ENCODE measurements around the gene AK5. TPM values are rescaled to one million over a fixed set of nuclear protein-coding genes. Genes with fewer than 3 reads are reported as not detected.
"Not testable (repeated sequence)": the region's sequence is repeated elsewhere in the genome, so short reads cannot be mapped to it uniquely, and the experiment has no call there.

The AK5 gene
- total RNA-seq, 1 donor: 25.3 TPM

GRCh38 chr1:77511440-77511840, 229.6 kb downstream of the AK5 start:
- DNase-seq (ENCODE audit: insufficient read length, low spot score, missing footprints): no peak
- peak overlapping the region; percentile 40 for H2AFZ ChIP-seq (ENCODE audit: low read length)
- no peaks in the 10 kb centered on the region for H3K9me3 ChIP-seq (ENCODE audit: low read depth, low read length)
- TF ChIP-seq CTCF (IDR thresholded peaks at IDR 0.05; ENCODE audit: extremely low read depth, low read depth, low read length): no peak
- H3K27me3 ChIP-seq (ENCODE audit: insufficient read depth, low read length): no peaks in the 10 kb centered on the region
- H3K4me3 ChIP-seq (ENCODE audit: insufficient read depth, low read length): peak overlapping the region; percentile 13
- no peaks in the 10 kb centered on the region for H3K36me3 ChIP-seq (ENCODE audit: insufficient read depth, low read length)
- H3K27ac ChIP-seq (ENCODE audit: low read depth, low read length): peak overlapping the region; percentile 86
- H3K4me1 ChIP-seq (ENCODE audit: insufficient read depth, low read length): peaks cover 47% of the 10 kb centered on the region
- no peaks in the 10 kb centered on the region for H3K79me2 ChIP-seq (ENCODE audit: insufficient read depth, low read length)
- no peaks in the 10 kb centered on the region for H4K20me1 ChIP-seq (ENCODE audit: insufficient read depth, low read length)
- H3K4me2 ChIP-seq (ENCODE audit: insufficient read depth, low read length): peak overlapping the region; percentile 25

DNA sequence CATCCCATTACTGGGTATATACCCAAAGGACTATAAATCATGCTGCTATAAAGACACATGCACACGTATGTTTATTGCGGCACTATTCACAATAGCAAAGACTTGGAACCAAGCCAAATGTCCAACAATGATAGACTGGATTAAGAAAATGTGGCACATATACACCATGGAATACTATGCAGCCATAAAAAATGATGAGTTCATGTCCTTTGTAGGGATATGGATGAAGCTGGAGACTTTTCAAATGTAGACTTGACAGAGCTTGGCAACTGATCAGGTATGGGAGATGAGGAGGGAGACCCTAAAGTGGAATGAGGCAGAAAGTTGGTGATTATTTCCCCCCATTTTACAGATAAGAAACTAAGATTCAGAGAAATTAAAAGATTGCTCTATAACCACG, 230.8 kb downstream of the AK5 start:
- not testable (repeated sequence) for H3K27me3 ChIP-seq (ENCODE audit: insufficient read depth, low read length); H4K20me1 ChIP-seq (ENCODE audit: insufficient read depth, low read length); H3K27ac ChIP-seq (ENCODE audit: low read depth, low read length); H3K9me3 ChIP-seq (ENCODE audit: low read depth, low read length); H3K4me3 ChIP-seq (ENCODE audit: insufficient read depth, low read length); H2AFZ ChIP-seq (ENCODE audit: low read length); DNase-seq (ENCODE audit: insufficient read length, low spot score, missing footprints); H3K79me2 ChIP-seq (ENCODE audit: insufficient read depth, low read length); H3K36me3 ChIP-seq (ENCODE audit: insufficient read depth, low read length); H3K4me2 ChIP-seq (ENCODE audit: insufficient read depth, low read length)
- H3K4me1 ChIP-seq (ENCODE audit: insufficient read depth, low read length): peaks cover 47% of the 10 kb centered on the region

DNA sequence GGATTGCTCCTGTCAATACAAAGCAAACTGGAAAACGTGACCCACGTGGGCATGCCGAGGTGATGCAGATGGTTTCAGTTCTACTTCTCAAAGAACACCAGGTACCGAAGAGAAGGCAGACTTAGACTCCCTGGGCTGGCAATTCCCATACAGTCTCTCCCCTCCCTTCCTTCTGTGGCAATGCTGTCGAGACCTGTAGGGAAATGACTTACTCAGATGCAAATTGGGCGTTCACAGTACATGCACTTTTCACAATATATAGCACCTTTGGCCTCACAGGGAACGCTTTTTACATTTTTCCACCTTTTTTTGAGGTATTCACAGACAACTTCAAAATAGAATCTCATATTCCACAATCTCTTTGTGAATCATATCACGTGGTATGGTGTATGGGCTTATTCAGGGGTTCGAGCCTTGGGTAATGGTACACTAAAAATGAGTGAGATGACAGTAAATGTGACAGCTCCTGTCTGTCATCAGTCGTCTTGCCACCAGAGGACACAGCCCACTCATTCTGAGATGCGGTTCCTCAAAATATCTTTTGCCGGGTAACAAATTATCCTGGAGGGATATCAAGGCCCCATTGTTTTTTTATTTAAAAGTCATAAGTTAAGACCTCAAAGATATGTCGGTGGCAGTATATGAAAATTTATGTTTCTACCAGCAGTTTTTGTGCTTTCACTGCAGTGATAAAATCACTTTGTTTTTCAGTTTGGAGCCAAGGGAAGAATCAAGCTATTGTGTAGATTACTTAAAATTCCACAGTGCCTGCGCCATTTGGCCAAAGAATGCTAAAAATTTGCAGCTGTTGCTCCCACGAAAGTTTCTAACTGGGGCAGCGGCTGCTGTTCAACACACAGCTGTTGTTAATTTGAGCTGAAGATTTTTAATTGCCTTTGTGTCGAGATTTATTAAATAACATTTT, 232.3 kb downstream of the AK5 start:
- H3K27ac ChIP-seq (ENCODE audit: low read depth, low read length): peak overlapping the region; percentile 91
- no peak overlapping the region for H2AFZ ChIP-seq (ENCODE audit: low read length)
- H3K36me3 ChIP-seq (ENCODE audit: insufficient read depth, low read length): no peaks in the 10 kb centered on the region
- H3K4me1 ChIP-seq (ENCODE audit: insufficient read depth, low read length): peaks cover 47% of the 10 kb centered on the region
- no peaks in the 10 kb centered on the region for H4K20me1 ChIP-seq (ENCODE audit: insufficient read depth, low read length)
- H3K79me2 ChIP-seq (ENCODE audit: insufficient read depth, low read length): no peaks in the 10 kb centered on the region
- DNase-seq (ENCODE audit: insufficient read length, low spot score, missing footprints): no peak
- no peak overlapping the region for H3K4me3 ChIP-seq (ENCODE audit: insufficient read depth, low read length)
- TF ChIP-seq CTCF (IDR thresholded peaks at IDR 0.05; ENCODE audit: extremely low read depth, low read depth, low read length): no peak
- peak overlapping the region; percentile 56 for H3K4me2 ChIP-seq (ENCODE audit: insufficient read depth, low read length)
- H3K27me3 ChIP-seq (ENCODE audit: insufficient read depth, low read length): no peaks in the 10 kb centered on the region
- H3K9me3 ChIP-seq (ENCODE audit: low read depth, low read length): no peaks in the 10 kb centered on the region

GRCh38 chr1:77514921-77515776, 233.3 kb downstream of the AK5 start:
- H3K36me3 ChIP-seq (ENCODE audit: insufficient read depth, low read length): no peaks in the 10 kb centered on the region
- no peaks in the 10 kb centered on the region for H3K9me3 ChIP-seq (ENCODE audit: low read depth, low read length)
- H3K27ac ChIP-seq (ENCODE audit: low read depth, low read length): peak overlapping the region; percentile 91
- peak; percentile 68 for DNase-seq (ENCODE audit: insufficient read length, low spot score, missing footprints)
- no peak overlapping the region for H3K4me3 ChIP-seq (ENCODE audit: insufficient read depth, low read length)
- H3K79me2 ChIP-seq (ENCODE audit: insufficient read depth, low read length): no peaks in the 10 kb centered on the region
- H4K20me1 ChIP-seq (ENCODE audit: insufficient read depth, low read length): no peaks in the 10 kb centered on the region
- peak; percentile 23 for TF ChIP-seq CTCF (IDR thresholded peaks at IDR 0.05; ENCODE audit: extremely low read depth, low read depth, low read length)
- peak overlapping the region; percentile 41 for H2AFZ ChIP-seq (ENCODE audit: low read length)
- peak overlapping the region; percentile 56 for H3K4me2 ChIP-seq (ENCODE audit: insufficient read depth, low read length)
- H3K4me1 ChIP-seq (ENCODE audit: insufficient read depth, low read length): peaks cover 44% of the 10 kb centered on the region
- H3K27me3 ChIP-seq (ENCODE audit: insufficient read depth, low read length): no peaks in the 10 kb centered on the region

All from osteoblast (primary cell).